ENCODE measurements around the gene CREB3L2.

DNA sequence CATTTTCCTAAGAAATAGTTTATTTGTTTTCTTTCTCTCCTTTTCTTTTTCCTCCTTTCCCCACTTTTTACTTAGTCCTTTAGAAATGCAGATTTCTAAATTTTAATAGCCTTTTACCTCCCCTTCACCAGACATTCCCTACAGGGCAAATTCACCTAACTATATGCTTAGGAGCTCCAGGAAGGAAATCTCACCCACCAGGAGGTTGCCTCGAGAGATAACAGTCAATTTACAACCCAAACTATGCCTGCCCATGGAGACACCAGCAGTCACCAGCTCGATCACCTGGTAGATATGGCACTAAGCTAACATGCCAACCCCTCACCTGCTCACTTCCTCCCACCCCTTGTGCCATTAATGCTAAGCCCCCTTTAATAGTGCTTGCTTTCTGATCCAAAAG is 25.2 kb upstream of the CREB3L2 start:
- TF ChIP-seq, protein P1, sequence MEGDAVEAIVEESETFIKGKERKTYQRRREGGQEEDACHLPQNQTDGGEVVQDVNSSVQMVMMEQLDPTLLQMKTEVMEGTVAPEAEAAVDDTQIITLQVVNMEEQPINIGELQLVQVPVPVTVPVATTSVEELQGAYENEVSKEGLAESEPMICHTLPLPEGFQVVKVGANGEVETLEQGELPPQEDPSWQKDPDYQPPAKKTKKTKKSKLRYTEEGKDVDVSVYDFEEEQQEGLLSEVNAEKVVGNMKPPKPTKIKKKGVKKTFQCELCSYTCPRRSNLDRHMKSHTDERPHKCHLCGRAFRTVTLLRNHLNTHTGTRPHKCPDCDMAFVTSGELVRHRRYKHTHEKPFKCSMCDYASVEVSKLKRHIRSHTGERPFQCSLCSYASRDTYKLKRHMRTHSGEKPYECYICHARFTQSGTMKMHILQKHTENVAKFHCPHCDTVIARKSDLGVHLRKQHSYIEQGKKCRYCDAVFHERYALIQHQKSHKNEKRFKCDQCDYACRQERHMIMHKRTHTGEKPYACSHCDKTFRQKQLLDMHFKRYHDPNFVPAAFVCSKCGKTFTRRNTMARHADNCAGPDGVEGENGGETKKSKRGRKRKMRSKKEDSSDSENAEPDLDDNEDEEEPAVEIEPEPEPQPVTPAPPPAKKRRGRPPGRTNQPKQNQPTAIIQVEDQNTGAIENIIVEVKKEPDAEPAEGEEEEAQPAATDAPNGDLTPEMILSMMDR (IDR thresholded peaks at IDR 0.05), result no peak
- no peak for TF ChIP-seq POLR2A (IDR thresholded peaks at IDR 0.05)

All from lower leg skin (tissue), 3 donors.